Loucy (cell line): ENCODE results near the gene AHRR.

ENCODE experiments used
- CTCF ChIP-seq: fragments of 200-600 bp; sonication (generic); conservative IDR thresholded peaks from 2 replicates; pipeline ENCODE4 v1.5.1; 2014; ENCODE audit warnings: mild to moderate bottlenecking, antibody characterized with exemption, low read length
- EZH2phosphoT487 ChIP-seq: fragments of 200-600 bp; IDR thresholded peaks from 2 replicates; pipeline ENCODE4 v1.6.1; 2018; ENCODE audit warnings: antibody characterized with exemption, mild to moderate bottlenecking, moderate library complexity, borderline replicate concordance

GRCh38 chr5:439636-440035, 118.1 kb downstream of the AHRR start:
- no peak for TF ChIP-seq CTCF
- no peak for TF ChIP-seq EZH2phosphoT487
